Common myeloid progenitor, CD34-positive (primary cell): ENCODE measurements around the gene FBXO24.
"Not testable (repeated sequence)": the region's sequence is repeated elsewhere in the genome, so short reads cannot be mapped to it uniquely, and the experiment has no call there.

Source experiments
- CTCF ChIA-PET: fragments of 350-600 bp; sonication (Branson Sonifier 250); formaldehyde crosslinking; loops from one replicate; lab custom pipeline; 2021; ENCODE audit warnings: antibody characterized with exemption; lab: Charles Lee
- POLR2A ChIA-PET: fragments of 350-600 bp; sonication (Branson Sonifier 250); formaldehyde crosslinking; loops from one replicate; lab custom pipeline; 2021; ENCODE audit warnings: antibody characterized with exemption; lab: Charles Lee
- DNase-seq, 3 donors: peaks; one replicate each; pipeline versions ENCODE4 v3.0.0 to v3.0.0-alpha.2; 2013
- H3K27ac ChIP-seq, 2 experiments: 1 replicate in 1 of 2; 2 replicates in 1 of 2; pipeline ENCODE4 v1.7.0; 2013; ENCODE audit warnings: inconsistent platforms in 2 of 2, low read length in 2 of 2, mild to moderate bottlenecking in 2 of 2, low read depth in 1 of 2, moderate library complexity in 1 of 2; ENCODE audit not compliant: severe bottlenecking in 2 of 2, insufficient read depth in 1 of 2, poor library complexity in 1 of 2
- H3K27me3 ChIP-seq, 5 experiments: replicated peaks in 2 of 5; 1 replicate in 3 of 5; 2 replicates in 2 of 5; pipeline versions ENCODE4 v1.6.1 to v1.7.0; 2013; ENCODE audit warnings: low read length in 4 of 5, mild to moderate bottlenecking in 2 of 5, moderate library complexity in 2 of 5, inconsistent platforms in 1 of 5; ENCODE audit not compliant: insufficient read depth in 5 of 5, control insufficient read depth in 4 of 5
- H3K36me3 ChIP-seq, 4 experiments: 1 replicate in 2 of 4; 2 replicates in 2 of 4; pipeline versions ENCODE4 v1.6.1 to v1.7.0; 2013; ENCODE audit warnings: low read length in 3 of 4, control low read depth in 1 of 4, mild to moderate bottlenecking in 1 of 4; ENCODE audit not compliant: control insufficient read depth in 4 of 4, insufficient read depth in 4 of 4
- H3K4me1 ChIP-seq, 4 experiments: 1 replicate in 3 of 4; 2 replicates in 1 of 4; pipeline versions ENCODE4 v1.6.1 to v1.7.1; 2013; ENCODE audit warnings: low read length in 3 of 4, mild to moderate bottlenecking in 3 of 4, control low read depth in 1 of 4, inconsistent platforms in 1 of 4, moderate library complexity in 1 of 4; ENCODE audit not compliant: control insufficient read depth in 4 of 4, insufficient read depth in 4 of 4; ENCODE audit errors: control extremely low read depth in 1 of 4
- H3K4me3 ChIP-seq, 7 experiments: 1 replicate in 4 of 7; 2 replicates in 3 of 7; pipeline versions ENCODE4 v1.5.1 to v1.7.0; 2013; ENCODE audit warnings: mild to moderate bottlenecking in 7 of 7, low read length in 6 of 7, moderate library complexity in 6 of 7, inconsistent platforms in 2 of 7, low read depth in 2 of 7, control low read depth in 1 of 7; ENCODE audit not compliant: insufficient read depth in 4 of 7, control insufficient read depth in 1 of 7; ENCODE audit errors: extremely low read depth in 1 of 7
- H3K9me3 ChIP-seq, 5 experiments: 1 replicate in 4 of 5; 2 replicates in 1 of 5; pipeline versions ENCODE4 v1.6.1 to v1.7.1; 2013; ENCODE audit warnings: low read length in 4 of 5, mild to moderate bottlenecking in 2 of 5, inconsistent platforms in 1 of 5, low read depth in 1 of 5, moderate library complexity in 1 of 5; ENCODE audit not compliant: control insufficient read depth in 4 of 5, insufficient read depth in 2 of 5; ENCODE audit errors: control extremely low read depth in 1 of 5
- WGBS: methylation state at CpG from one replicate; pipeline ENCODE4 v1.1.5; 2013; ENCODE audit not compliant: insufficient coverage; 5-methylcytosine and 5-hydroxymethylcytosine counted together

The FBXO24 gene

DNA sequence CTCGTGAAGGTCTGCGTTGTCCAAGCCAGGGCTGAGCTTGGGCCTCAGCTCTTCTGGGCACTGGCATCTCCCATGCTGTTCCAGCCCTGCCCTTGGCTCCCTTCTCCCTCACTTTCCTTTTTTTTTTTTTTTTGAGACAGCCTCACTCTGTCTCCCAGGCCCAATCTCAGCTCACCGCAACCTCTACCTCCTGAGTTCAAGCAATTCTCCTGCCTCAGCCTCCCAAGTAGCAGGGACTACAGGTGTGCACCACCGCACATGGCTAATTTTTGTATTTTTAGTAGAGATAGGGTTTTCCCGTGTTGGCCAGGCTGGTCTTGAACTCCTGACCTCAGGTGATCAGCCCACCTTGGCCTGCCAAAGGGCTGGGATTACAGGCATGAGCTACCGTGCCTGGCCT lies 21.7 kb upstream of the FBXO24 start:
- Histone ChIP-seq H3K36me3 (peaks cover 0 to 13% (median 4%) of the 10 kb centered on the region in 4 experiments), H3K4me1 (peaks cover 0 to 30% (median 24%) of the 10 kb centered on the region in 4 experiments)
- CTCF ChIA-PET, result interaction anchor here (0.7 to 13.7 kb wide), 17 partner anchors 8 to 162 kb away, joined by 3 to 242 read pairs (median 4); partner anchors contain the start of genes FBXO24, GIGYF1, LRCH4 and POP7
- H3K27ac ChIP-seq, H3K4me3 ChIP-seq, POLR2A ChIA-PET, H3K27me3 ChIP-seq, DNase-seq, H3K9me3 ChIP-seq: not testable (repeated sequence)
- WGBS, result 71% methylated on average over 4 of the region's 6 CpGs

DNA sequence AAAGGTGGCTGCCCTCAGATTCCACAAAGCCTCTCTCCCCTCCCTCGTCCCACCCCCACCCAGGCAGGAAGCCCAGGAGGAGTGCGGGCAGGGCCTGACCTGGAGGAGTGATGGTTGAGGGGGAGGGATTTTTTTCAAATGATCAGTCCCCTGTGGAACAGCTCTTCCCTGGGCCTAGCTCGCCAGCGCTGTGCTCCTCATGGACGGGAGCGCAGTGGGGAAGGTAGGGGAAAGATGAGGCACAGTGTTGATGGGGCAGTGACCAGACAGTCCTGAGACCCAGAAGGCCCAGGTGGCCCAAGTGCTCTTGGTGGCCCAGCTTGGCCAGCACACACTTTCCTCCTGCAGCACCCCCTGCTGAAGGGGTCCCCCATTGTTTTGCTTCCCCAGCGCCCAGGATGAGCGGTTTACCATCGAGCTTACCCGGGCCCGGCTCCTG lies 21.0 kb upstream of the FBXO24 start:
- Histone ChIP-seq H3K4me3 (no peak overlapping the region), H3K27me3 (no peaks in the 10 kb centered on the region), H3K27ac (no peak overlapping the region), H3K9me3 (no peaks in the 10 kb centered on the region), H3K4me1 (peaks cover 0 to 38% (median 32%) of the 10 kb centered on the region in 4 experiments), H3K36me3 (peaks cover 0 to 13% (median 4%) of the 10 kb centered on the region in 4 experiments)
- POLR2A ChIA-PET, result no interaction called here
- no peak for DNase-seq
- CTCF ChIA-PET, result interaction anchor here (0.8 to 13.7 kb wide), 11 partner anchors 9 to 128 kb away, joined by 3 to 242 read pairs (median 7); partner anchors contain the start of genes FBXO24, GIGYF1, LRCH4 and SPACDR
- no CpG with 5 or more reads among the region's 11 CpGs for WGBS

DNA sequence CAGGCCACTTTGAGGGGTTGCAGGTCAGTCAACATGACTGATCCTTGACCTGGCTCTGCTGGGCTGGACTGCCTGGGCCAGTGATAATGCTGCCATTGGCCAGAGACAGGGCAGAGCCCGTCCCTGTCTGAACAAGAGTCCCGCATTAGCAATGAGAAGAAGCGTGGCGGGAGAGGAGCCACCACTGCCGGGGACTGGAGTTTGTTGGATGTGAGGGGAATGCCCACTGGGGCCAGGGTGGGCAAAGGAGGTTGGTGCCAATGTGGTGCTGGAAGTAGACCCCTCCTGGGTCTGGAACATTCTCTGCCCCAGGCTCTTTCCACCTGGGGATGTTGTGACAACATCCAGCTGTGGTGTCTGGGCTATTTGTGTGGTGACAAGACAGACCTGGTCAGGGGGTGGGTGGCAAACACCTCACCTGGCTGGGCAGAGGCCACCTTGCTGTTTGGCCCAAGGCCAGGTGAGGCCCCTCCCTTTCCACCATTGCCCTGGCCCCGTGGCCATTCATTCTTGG lies 20.1 kb upstream of the FBXO24 start:
- no peak overlapping the region for H3K27ac ChIP-seq
- H3K36me3 ChIP-seq, result peaks cover 0 to 15% (median 4%) of the 10 kb centered on the region in 4 experiments
- H3K4me3 ChIP-seq, result no peak overlapping the region
- no peaks in the 10 kb centered on the region for H3K27me3 ChIP-seq
- WGBS, result 100% methylated on average over 5 of the region's 6 CpGs
- no peak for DNase-seq
- ChIA-PET CTCF (interaction anchor here (0.8 to 13.7 kb wide), 9 partner anchors 10 to 129 kb away, joined by 3 to 242 read pairs (median 7); partner anchors contain the start of genes FBXO24, LRCH4 and SPACDR), POLR2A (no interaction called here)
- H3K4me1 ChIP-seq, result peaks cover 0 to 47% (median 40%) of the 10 kb centered on the region in 4 experiments
- H3K9me3 ChIP-seq, result no peaks in the 10 kb centered on the region

DNA sequence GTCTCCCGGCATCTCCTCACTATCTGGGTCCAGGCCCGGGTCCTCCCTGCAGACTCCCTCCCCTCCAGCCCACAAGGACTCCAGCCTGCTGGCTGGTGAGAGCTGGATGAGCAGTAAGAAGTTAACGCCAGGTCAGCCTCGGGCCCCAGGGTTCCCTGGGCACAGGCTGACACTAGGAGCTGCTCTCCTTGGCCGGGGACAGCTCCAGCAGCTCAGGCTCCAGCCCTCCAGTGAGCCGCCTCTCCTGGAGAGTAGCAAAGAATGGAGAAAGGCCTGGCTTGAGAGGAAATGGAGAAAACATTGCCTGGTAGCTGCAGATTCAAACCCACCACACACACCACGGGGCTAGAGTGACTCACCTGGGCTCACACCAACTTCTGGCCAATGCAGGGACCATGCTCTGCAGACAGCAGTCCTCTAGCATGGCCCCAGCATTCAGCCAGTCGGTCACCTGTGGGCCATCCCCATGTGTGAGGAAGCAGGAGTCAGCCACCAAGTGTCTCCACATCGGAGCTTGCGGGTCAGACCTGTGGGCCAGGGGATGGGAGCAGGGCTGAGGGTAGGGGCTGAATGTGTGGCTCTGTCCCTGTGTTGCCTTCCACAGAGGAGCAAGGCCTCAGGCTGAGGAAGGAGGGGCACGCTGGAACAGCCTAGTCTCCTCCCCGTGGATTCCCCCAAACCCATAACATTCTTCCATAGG lies 18.9 kb upstream of the FBXO24 start:
- Histone ChIP-seq H3K4me1 (peaks cover 0 to 51% (median 43%) of the 10 kb centered on the region in 4 experiments), H3K9me3 (no peaks in the 10 kb centered on the region), H3K27ac (no peak overlapping the region), H3K4me3 (no peak overlapping the region), H3K27me3 (no peaks in the 10 kb centered on the region), H3K36me3 (peaks cover 0 to 24% (median 7%) of the 10 kb centered on the region in 4 experiments)
- WGBS, result 69% methylated on average over 4 of the region's 12 CpGs
- ChIA-PET CTCF (interaction anchor here (1.0 to 13.7 kb wide), 8 partner anchors 11 to 101 kb away, joined by 3 to 242 read pairs (median 18); partner anchors contain the start of genes FBXO24, LRCH4 and SPACDR), POLR2A (no interaction called here)
- no peak for DNase-seq

DNA sequence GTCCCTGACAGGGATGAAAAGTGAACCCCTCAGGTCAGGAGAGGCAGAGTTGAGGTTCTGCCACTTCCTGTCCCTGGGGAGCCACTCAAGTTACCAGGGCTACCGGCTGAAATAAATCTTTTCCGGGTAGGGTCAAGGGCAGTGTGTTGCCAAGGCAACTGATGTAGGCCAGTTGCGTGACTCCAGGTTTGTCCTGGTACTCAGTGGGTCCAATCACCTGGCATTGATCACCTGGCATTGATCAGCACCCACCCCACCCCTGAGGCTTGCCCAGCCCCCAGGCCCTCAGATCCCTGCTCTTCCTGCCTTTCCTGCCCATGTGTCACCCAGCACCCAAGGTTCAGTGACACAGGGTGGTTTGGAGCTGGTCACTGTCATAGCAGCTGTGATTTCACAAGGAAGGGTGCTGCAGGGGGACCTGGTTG lies 18.4 kb upstream of the FBXO24 start:
- no peak overlapping the region for H3K27ac ChIP-seq
- POLR2A ChIA-PET, result no interaction called here
- no peaks in the 10 kb centered on the region for H3K27me3 ChIP-seq
- 80% methylated on average over 1 of the region's 3 CpGs for WGBS
- H3K9me3 ChIP-seq, result no peaks in the 10 kb centered on the region
- peaks cover 2 to 24% (median 6%) of the 10 kb centered on the region in 4 experiments for H3K36me3 ChIP-seq
- H3K4me3 ChIP-seq, result no peak overlapping the region
- no peak for DNase-seq
- CTCF ChIA-PET, result interaction anchor here (1.5 to 13.7 kb wide), 8 partner anchors 8 to 102 kb away, joined by 4 to 242 read pairs (median 19); partner anchors contain the start of genes FBXO24, LRCH4 and SPACDR
- peaks cover 0 to 51% (median 43%) of the 10 kb centered on the region in 4 experiments for H3K4me1 ChIP-seq

DNA sequence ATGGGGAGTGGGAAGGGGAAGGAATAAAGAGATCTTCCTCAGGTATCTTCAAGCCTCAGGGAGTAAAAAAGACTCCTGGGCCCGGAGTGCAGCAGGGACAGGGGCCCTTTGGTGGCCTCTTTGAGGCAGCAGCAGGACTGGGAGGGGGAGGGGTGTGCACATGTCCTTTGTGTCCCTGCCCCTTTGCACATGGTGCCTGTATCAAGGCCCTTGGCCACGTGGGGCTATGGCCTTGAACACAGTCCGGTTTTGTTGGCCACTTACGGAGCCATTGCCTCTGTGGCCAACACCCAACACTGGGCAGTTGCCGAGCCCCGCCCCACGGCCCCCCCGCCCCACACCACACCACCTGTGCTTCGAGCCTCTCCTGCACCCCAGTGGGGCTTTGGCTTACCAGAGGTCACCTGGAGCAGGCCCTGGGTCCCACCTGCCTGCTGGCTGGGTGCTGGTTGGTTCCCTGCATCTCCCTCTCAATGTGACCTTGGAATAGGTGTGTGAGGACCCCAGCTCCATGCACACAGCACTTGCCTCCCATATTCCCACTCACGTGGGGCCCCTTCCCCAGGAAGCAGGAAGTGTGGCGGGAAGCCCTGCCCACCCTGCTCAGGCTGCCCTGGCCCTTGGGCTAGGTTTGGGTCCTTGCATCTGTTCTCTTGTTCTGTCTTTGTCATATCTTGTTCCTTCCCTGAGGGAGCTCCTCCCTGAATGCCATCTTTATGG lies 17.8 kb upstream of the FBXO24 start:
- Histone ChIP-seq H3K4me3 (no peak overlapping the region), H3K9me3 (no peaks in the 10 kb centered on the region), H3K27ac (no peak overlapping the region), H3K27me3 (no peaks in the 10 kb centered on the region), H3K36me3 (peaks cover 2 to 24% (median 8%) of the 10 kb centered on the region in 4 experiments), H3K4me1 (peaks cover 0 to 51% (median 43%) of the 10 kb centered on the region in 4 experiments)
- ChIA-PET POLR2A (interaction anchor here (4.8 kb wide), 1 partner anchor 16 kb away, joined by 34 read pairs; the partner anchor contains the start of genes FBXO24 and LRCH4), CTCF (interaction anchor here (0.7 to 12.6 kb wide), 7 partner anchors 9 to 107 kb away, joined by 3 to 242 read pairs (median 4); partner anchors contain the start of genes FBXO24 and LRCH4)
- no peak for DNase-seq
- 83% methylated on average over 8 of the region's 11 CpGs for WGBS
